Ovary (tissue), 10 donors: ENCODE measurements around the gene THRA. TPM values are rescaled to one million over a fixed set of nuclear protein-coding genes. Genes with fewer than 3 reads are reported as not detected.

Experiments
- DNase-seq, 5 donors: peaks; one replicate each; pipeline ENCODE4 v3.0.0-alpha.2; 2019 to 2020
- H3K27ac ChIP-seq, 2 donors: fragments of 200-600 bp; one replicate each; pipeline versions ENCODE4 v1.5.1 to v1.8.0; 2019 to 2022
- H3K27me3 ChIP-seq: fragments of 200-600 bp; one replicate; pipeline ENCODE4 v1.8.0; 2022
- H3K36me3 ChIP-seq: fragments of 200-600 bp; sonication (generic); one replicate; pipeline ENCODE4 v1.5.1; 2019
- H3K4me1 ChIP-seq: one replicate; pipeline ENCODE4 v1.8.1; 2013; ENCODE audit warnings: mild to moderate bottlenecking, moderate library complexity; ENCODE audit not compliant: insufficient read depth
- H3K4me3 ChIP-seq: fragments of 200-600 bp; sonication (generic); one replicate; pipeline ENCODE4 v1.5.1; 2017
- H3K9me3 ChIP-seq, 2 donors: fragments of 200-600 bp in 1 of 2; sonication (generic) in 1 of 2; one replicate each; pipeline versions ENCODE4 v1.5.1 to v1.8.1; 2013 to 2019; ENCODE audit warnings: mild to moderate bottlenecking in 1 of 2, moderate library complexity in 1 of 2
- EP300 ChIP-seq: sonication (generic); formaldehyde crosslinking; IDR thresholded peaks from one replicate; pipeline ENCODE4 v1.6.1; 2017; ENCODE audit warnings: antibody characterized with exemption
- POLR2A ChIP-seq: fragments of 450-650 bp; IDR thresholded peaks from one replicate; pipeline ENCODE4 v1.6.1; 2017; ENCODE audit warnings: antibody characterized with exemption, mild to moderate bottlenecking, moderate library complexity
- WGBS, 3 donors: extraction: QIAGEN DNeasy Blood & Tissue Kit in 1 of 3; methylation state at CpG; one replicate each; pipeline versions ENCODE4 v1.1.5 to v1.1.7; 2013 to 2017; 5-methylcytosine and 5-hydroxymethylcytosine counted together
- intact Hi-C, 4 donors: fragments of 100-400 bp; cut with DNase I; formaldehyde crosslinking; loops; one replicate each; pipeline versions ENCODE4 v1.11.0 to v1.15.1; 2022 to 2023
- long read RNA-seq, 3 donors: library from polyadenylated mRNA in 2 of 3; unstranded in 2 of 3; transcript quantifications; one replicate each; pipeline ENCODE4 v2.0.0 and lab custom pipeline, GENCODE V29; 2021 to 2026
- polyA plus RNA-seq, 2 donors: library from polyadenylated mRNA; stranded (reverse); fragments of 200-250 nt in 1 of 2; fragments of 350-450 nt in 1 of 2; fragmentation: Illumina TruSeq in 1 of 2; extraction: RNeasy Lipid Tissue Mini Kit (QIAGEN cat#74804) in 1 of 2; gene quantifications; one replicate each; pipeline ENCODE4 v1.2.3, GENCODE V29; 2013 to 2014
- total RNA-seq, 7 donors: library from RNA; depleted of rRNA in 2 of 7; stranded (reverse); fragments of >200 nt in 2 of 7; fragmentation: NEBNext Ultra II Directional in 3 of 7; extraction: Animal tissue kit (Norgen Biotek cat#: 25700) in 3 of 7; gene quantifications; one replicate each; pipeline versions ENCODE4 v1.1.0 to v1.2.4, GENCODE V29; 2016 to 2023
- TF ChIP-seq, protein P1 (sequence below), 3 donors: fragments of 450-650 bp in 2 of 3; fragments of 200-600 bp in 1 of 3; IDR thresholded peaks; one replicate each; pipeline versions ENCODE4 v1.5.1 to v1.8.0; 2016 to 2022; ENCODE audit warnings: antibody characterized with exemption in 3 of 3, mild to moderate bottlenecking in 1 of 3
- donor health status: DM: no; HTN: no; CAD: no; lungs with moderate emphysema.
- donor health status: DM: no; HTN: no; CAD: no.
- donor health status: Bipolar disorder and iron deficiency.
- donor health status: DM: yes; HTN: yes; CAD: no.
- donor health status: DM: no; HTN: no; CAD: no.
- donor health status: DM: yes; HTN: yes; CAD: no.

THRA gene, protein sequence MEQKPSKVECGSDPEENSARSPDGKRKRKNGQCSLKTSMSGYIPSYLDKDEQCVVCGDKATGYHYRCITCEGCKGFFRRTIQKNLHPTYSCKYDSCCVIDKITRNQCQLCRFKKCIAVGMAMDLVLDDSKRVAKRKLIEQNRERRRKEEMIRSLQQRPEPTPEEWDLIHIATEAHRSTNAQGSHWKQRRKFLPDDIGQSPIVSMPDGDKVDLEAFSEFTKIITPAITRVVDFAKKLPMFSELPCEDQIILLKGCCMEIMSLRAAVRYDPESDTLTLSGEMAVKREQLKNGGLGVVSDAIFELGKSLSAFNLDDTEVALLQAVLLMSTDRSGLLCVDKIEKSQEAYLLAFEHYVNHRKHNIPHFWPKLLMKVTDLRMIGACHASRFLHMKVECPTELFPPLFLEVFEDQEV
- total RNA-seq: 100 to 1,000 TPM in 2 of 7 donors, 10 to 100 TPM in 5; 51.4 to 129 (median 89.3) TPM
- polyA plus RNA-seq: 10 to 100 TPM; 77.5 to 87.2 TPM
- long read RNA-seq, donor 1, full-length matches to known transcripts: 11 of 38 reads
- long read RNA-seq, donor 1, partial matches to known transcripts: 21 of 38 reads
- long read RNA-seq, donor 1, other reads (novel, unspliced or antisense): 6 of 38 reads
- long read RNA-seq, donor 2, full-length matches to known transcripts: 8 of 8 reads
- long read RNA-seq, donor 2, partial matches to known transcripts: 0 of 8 reads
- long read RNA-seq, donor 2, other reads (novel, unspliced or antisense): 0 of 8 reads
- long read RNA-seq, donor 3, transcript THRA-201 (10 exons, 2,538 nt): major isoform, 59 of 122 reads
- long read RNA-seq, donor 3, transcript THRA-209 (10 exons, 2,421 nt): minor isoform, 14 of 122 reads
- long read RNA-seq, donor 3, partial matches to known transcripts: 19 of 122 reads
- long read RNA-seq, donor 3, other reads (novel, unspliced or antisense): 30 of 122 reads

DNA sequence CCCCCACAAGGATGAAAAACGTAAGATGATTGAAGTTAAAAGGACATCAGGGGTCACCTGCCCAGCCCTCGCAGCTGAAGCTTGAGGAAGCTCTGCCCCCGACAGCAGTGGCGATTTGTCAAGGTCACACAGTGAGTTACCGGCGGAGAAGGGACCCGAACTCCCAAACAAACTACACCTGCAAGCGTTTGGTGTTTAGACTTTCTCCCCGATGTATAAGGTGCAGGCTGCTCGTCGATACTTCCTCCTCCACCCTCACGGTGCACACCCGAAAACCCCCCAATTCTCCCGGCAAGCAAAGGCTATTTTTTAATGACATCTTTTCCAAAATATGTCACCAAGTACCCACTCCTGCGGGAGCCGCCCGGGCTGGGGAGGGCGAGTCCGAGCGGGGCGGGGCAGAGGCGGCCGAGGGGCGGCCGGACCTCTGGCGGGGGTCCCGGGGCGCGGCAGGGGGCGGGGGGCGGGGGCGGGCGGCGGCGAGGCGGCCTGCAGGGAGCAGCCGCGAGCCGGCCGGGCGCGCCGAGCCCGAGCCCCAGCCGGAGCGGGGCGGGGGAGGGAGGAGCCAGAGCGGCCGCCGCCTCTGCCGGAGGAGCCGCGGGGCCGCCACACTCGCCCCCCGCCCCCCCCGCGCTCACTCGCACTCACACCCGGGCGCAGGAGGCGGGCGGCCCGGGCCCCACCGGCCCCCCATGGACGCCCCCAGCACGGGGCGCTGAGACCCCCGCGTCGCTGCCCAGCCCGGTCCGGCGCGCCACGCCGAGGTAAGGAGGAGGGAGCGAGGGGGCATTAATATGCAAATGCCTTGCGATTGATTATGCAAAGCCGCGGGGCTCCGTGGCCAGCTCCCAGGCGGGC lies at the start of gene THRA:
Gene THRA, plus strand, starts transcription at position 637 of the 858 bp plus-strand sequence. CDS start 11,524 bp downstream, outside the sequence.
- no peaks in the 10 kb centered on the region for H3K36me3 ChIP-seq
- H3K9me3 ChIP-seq: no peaks in the 10 kb centered on the region
- peak within 1 kb of the TSS; percentile 63 for H3K4me3 ChIP-seq
- no peaks in the 10 kb centered on the region for H3K27me3 ChIP-seq
- peaks cover 15% of the 10 kb centered on the region for H3K4me1 ChIP-seq
- TF ChIP-seq, protein P1, sequence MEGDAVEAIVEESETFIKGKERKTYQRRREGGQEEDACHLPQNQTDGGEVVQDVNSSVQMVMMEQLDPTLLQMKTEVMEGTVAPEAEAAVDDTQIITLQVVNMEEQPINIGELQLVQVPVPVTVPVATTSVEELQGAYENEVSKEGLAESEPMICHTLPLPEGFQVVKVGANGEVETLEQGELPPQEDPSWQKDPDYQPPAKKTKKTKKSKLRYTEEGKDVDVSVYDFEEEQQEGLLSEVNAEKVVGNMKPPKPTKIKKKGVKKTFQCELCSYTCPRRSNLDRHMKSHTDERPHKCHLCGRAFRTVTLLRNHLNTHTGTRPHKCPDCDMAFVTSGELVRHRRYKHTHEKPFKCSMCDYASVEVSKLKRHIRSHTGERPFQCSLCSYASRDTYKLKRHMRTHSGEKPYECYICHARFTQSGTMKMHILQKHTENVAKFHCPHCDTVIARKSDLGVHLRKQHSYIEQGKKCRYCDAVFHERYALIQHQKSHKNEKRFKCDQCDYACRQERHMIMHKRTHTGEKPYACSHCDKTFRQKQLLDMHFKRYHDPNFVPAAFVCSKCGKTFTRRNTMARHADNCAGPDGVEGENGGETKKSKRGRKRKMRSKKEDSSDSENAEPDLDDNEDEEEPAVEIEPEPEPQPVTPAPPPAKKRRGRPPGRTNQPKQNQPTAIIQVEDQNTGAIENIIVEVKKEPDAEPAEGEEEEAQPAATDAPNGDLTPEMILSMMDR (IDR thresholded peaks at IDR 0.05): peak in 1 of 3 donors; percentile 13
- no peak for TF ChIP-seq EP300
- peak; percentile 35 for TF ChIP-seq POLR2A
- 0 to 1% (median 0%) methylated on average over 25 to 83 of the region's 83 CpGs for WGBS, 3 donors
- peak; percentile 78 to 83 (median 79) for DNase-seq
- H3K27ac ChIP-seq: peak within 1 kb of the TSS; percentile 80 to 85
- intact Hi-C loops: loop anchor here in 3 of 4 donors (5.0 to 10.0 kb wide), 4 partner anchors 35 to 838 kb away; partner anchors contain the start of gene STAC2 (in 1 of the 3)

DNA sequence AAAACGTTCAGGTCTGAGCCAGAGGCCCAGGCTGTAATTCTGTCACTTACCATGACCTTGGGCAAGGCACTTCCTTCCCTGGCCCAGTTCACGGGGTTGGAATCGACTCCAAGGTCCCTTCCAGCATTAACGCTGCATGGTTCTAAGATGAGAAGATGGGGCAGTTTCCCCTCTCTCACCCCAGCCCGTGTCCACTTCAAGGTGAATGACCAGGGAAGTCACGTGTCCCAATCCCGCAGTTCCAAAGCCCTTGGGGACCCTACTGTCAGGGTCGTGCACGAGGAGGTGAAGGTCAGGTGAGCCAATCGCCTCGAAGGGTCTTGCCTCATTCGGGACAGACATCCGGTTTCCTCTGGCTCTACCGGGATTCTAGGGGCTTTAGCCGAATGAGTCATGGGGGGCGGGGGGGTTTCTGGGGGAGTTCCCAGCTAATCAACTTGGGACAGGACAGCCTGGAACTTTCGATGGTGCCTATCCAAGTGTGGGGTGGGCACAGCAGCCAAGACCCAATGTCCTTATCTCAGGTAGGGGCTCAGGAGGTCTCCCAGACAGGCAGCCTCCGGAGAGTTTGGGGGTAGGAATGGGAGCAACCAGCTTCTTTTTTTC lies 48.3 kb upstream of the THRA start:
- TF ChIP-seq POLR2A (no peak), EP300 (no peak)
- peaks cover 17% of the 10 kb centered on the region for H3K4me1 ChIP-seq
- H3K9me3 ChIP-seq: no peaks in the 10 kb centered on the region
- WGBS, 3 donors: 14 to 19% (median 18%) methylated on average over 18 of the region's 18 CpGs
- H3K36me3 ChIP-seq: no peaks in the 10 kb centered on the region
- intact Hi-C loops: loop anchor here (5.0 to 10.0 kb wide), 5 partner anchors 150 to 280 kb away; partner anchors contain the start of gene CDC6 (in 1 of the 4)
- DNase-seq: peak; percentile 58 to 76 (median 61)
- H3K4me3 ChIP-seq: no peak overlapping the region
- H3K27ac ChIP-seq: peak overlapping the region; percentile 57 to 70
- H3K27me3 ChIP-seq: no peaks in the 10 kb centered on the region

DNA sequence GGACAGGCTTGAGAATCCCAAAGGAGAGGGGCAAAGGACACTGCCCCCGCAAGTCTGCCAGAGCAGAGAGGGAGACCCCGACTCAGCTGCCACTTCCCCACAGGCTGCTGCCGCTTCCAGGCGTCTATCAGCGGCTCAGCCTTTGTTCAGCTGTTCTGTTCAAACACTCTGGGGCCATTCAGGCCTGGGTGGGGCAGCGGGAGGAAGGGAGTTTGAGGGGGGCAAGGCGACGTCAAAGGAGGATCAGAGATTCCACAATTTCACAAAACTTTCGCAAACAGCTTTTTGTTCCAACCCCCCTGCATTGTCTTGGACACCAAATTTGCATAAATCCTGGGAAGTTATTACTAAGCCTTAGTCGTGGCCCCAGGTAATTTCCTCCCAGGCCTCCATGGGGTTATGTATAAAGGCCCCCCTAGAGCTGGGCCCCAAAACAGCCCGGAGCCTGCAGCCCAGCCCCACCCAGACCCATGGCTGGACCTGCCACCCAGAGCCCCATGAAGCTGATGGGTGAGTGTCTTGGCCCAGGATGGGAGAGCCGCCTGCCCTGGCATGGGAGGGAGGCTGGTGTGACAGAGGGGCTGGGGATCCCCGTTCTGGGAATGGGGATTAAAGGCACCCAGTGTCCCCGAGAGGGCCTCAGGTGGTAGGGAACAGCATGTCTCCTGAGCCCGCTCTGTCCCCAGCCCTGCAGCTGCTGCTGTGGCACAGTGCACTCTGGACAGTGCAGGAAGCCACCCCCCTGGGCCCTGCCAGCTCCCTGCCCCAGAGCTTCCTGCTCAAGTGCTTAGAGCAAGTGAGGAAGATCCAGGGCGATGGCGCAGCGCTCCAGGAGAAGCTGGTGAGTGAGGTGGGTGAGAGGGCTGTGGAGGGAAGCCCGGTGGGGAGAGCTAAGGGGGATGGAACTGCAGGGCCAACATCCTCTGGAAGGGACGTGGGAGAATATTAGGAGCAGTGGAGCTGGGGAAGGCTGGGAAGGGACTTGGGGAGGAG lies 47.5 kb upstream of the THRA start, which contains the start of gene CSF3:
Gene CSF3, plus strand, starts transcription at position 436 of the 993 bp plus-strand sequence. Its CDS starts 35 bp downstream, at position 471.
- no peak within 1 kb of the TSS for H3K4me3 ChIP-seq
- no peaks in the 10 kb centered on the region for H3K9me3 ChIP-seq
- TF ChIP-seq, protein P1 (IDR thresholded peaks at IDR 0.05): no peak
- TF ChIP-seq POLR2A: no peak
- no peak for TF ChIP-seq EP300
- DNase-seq: peak in 4 of 5 donors; percentile 40 to 71 (median 52)
- 56 to 66% (median 58%) methylated on average over 19 to 20 of the region's 20 CpGs for WGBS, 3 donors
- H3K27ac ChIP-seq: peak within 1 kb of the TSS; percentile 57 to 70
- intact Hi-C loops: loop anchor here in 3 of 4 donors (5.0 to 10.0 kb wide), 4 partner anchors 97 to 280 kb away; no protein-coding TSS in a partner anchor
- H3K36me3 ChIP-seq: no peaks in the 10 kb centered on the region
- peaks cover 19% of the 10 kb centered on the region for H3K4me1 ChIP-seq
- no peaks in the 10 kb centered on the region for H3K27me3 ChIP-seq
